Stimulated activated naive CD4-positive, alpha-beta T cell treated with Interleukin-2 at 50 U/mL for 16 hours (primary cell): ENCODE results near the gene NR2F2.

Experiments
- DNase-seq: peaks from one replicate; lab custom pipeline; 2025; lab: John Stamatoyannopoulos, UW

The NR2F2 gene

DNA sequence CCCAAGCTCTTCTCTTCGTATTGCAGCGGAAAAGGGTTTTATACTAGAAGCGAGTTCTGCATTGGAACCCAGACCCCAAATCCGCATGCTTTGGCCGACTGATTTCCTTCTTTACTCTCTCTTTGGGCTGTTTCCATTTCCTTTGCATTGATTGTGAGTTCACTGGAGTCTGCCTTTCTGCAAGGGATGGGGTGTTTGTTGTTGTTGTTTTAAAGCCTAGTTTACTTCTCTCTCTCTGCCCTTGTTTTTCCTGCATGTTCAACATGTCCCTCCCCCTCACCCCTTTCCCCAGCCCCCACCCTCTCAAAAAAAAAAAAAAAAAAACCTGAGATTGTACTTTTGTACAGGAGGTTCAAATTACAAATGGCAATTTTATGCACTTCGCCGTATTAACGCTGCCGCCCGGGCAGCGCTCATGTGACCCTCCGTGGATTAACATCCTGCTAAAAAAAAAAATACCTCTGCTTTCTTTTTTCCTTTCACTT lies 2.2 kb downstream of the NR2F2 start:
- no peak for DNase-seq

DNA sequence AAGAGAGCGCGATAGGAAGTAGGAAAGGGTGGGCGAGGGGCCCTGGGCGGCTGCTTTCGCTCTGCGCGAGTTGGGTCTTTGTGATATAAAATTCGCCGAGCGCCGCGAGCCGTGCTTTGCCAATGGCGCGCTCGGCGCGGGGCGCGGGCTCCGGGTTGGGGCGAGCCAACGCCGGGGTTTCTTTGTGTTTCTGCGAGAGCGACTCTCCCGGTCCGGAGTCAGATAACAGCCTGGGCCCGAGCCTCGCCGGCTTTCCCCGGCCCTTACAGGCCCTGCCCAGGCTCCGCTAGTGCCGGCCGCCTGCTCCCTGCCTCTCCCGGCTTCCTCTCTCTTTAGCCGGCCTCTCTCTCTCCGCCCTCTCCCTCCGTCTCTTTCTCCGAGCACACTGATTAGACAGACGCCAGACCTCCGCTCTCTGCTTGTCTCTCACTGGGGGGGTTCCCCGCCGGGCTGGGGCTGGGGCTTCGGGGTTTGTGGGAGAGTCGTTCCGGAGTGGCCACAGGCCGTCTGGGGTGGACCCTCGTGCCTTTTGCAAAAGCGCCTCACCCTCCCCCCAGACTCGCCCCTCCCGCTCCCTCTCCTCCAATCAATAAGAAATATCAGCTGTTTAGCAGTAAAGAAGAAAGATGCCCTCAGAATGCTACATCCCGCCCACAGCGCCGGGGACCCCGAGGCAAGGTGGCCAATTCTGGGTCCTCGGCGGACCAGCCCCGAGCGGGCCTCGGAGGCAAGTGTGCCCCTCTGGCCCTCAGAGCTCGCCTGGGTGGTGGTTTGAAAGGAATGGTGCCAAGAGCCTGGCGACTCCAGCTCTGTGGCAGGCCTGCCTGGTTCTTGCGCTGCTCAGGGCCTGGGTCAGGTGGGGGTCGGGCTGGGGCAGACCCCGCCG lies 2.9 kb downstream of the NR2F2 start:
- DNase-seq = no peak

DNA sequence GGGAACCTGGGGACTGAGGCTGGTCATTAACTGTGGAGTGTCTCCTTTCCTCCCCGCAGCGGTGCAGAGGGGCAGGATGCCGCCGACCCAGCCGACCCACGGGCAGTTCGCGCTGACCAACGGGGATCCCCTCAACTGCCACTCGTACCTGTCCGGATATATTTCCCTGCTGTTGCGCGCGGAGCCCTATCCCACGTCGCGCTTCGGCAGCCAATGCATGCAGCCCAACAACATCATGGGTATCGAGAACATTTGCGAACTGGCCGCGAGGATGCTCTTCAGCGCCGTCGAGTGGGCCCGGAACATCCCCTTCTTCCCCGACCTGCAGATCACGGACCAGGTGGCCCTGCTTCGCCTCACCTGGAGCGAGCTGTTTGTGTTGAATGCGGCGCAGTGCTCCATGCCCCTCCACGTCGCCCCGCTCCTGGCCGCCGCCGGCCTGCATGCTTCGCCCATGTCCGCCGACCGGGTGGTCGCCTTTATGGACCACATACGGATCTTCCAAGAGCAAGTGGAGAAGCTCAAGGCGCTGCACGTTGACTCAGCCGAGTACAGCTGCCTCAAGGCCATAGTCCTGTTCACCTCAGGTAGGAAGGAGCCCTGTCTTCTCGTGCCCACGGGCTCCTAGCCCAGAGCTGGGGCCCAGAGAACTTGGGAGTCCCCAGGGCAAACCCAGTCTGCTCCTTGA lies 3.7 kb downstream of the NR2F2 start:
- no peak for DNase-seq

DNA sequence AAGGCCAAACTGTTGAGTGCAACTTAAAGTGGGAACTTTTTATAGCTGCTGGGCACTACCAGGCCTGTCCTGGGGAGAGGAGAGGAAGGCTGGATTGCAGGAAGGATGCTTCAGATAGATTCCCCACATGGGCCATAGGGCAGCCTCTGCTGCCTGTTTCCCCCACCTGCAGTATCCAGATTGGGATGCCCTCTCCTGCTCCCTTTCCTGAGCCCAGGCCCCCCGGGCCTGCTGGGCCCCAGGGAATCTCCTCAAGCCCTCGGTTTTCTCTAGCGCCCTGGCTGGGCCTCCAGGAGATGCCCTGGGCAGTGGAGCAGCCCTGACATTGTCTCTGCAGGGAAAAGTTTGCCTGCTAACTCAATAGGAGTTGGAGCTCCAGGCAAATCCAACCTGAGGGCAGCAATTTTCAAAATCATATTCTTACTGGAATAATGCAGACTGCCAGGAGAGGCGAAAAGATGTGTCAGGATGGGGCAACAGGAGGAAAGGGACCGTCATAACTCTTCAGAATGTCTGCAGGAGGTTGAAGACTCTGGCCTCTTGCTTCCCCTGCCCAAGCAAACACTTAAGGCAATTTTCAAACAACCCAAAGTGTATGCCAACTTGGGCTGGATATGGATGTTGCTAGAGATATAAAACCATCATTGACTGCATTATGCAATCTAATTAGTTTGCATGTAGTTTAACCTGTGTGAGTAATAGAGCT lies 4.4 kb downstream of the NR2F2 start:
- DNase-seq = no peak

DNA sequence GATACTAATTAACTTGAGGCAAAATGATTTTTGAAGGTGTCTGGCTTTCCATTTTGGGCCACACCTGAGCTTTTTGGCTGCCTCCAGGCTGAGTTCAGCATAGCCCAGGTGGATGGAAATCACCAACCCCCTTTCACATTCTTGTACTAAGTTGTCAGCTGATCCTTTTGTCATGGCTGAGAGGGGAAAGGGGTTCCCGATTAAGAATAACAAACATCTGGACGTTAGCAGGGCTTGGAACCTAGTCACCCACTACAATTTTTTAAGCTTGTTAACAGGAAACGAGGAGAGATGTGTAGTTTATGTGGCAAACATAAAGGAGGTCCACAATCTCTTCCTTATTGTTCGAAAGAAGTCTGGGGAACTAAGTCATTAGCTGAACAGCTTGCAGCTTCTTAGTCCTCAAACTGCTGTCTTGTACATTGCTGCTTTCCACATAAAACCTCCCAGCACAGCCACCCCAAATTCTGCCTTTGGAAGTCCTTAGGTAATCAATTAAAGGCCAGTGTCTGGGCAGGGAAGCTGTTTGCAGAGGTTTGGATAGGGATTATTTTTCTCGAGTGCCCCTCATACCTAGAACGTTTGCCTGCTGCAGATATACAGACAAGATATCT lies 5.0 kb downstream of the NR2F2 start:
- DNase-seq = no peak

DNA sequence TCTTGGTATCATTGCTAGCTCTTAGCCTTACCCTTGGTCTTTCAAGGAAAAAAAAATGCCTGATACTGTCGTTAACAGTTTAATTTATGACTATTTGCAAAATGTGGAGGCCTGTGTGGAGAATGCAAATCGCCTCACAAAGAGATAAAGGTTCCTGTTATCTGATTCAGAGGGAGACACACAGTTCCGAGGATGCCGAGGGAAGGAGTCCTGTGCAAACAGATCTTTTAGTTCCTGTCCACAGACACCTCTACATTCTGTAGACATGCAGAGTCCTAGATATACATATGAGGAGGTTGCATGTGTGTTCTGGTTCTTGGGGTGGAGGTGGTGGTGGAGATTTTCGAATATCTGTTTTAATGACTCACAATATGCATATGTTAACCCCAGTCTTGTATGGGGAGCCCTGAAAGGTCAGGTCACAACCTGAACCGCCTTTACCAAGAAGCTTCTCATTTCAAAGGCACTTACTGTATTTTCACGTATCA lies 5.7 kb downstream of the NR2F2 start:
- no peak for DNase-seq

DNA sequence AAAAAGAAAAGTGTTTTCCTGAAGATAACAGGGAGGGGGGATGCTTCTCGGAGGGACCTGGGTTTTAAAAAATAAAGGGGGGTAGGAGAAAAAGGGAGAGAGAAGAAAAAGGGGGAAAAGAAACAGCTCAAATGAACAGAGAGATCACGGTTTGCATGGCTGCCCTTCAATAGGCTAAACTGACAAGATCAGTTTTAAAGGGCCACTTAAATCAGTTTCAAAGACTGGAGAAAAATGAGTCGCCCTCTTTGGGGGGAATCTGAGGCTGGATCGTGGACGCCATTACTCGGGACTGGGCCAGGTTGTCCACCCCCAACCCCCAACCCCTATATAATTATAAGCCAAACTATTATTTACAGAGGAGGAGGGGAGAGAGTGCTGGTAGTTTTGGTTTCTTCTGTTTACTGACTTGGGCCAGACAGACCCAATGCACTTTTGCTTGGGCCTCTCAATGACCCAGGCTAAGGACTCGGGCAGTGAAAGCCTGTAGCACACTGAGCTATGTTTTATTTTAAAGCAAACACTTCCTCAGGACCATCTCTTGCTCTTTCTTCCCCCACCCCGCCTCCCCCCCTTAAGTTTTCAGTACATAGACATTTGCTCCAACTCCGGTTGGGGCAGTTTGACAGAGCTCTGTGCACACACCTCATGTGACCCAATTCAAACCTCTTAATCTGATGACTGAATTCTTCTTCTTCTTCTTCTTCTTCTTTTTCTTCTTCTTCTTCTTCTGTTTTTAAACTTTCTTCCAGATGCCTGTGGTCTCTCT lies 6.3 kb downstream of the NR2F2 start:
- DNase-seq = no peak

DNA sequence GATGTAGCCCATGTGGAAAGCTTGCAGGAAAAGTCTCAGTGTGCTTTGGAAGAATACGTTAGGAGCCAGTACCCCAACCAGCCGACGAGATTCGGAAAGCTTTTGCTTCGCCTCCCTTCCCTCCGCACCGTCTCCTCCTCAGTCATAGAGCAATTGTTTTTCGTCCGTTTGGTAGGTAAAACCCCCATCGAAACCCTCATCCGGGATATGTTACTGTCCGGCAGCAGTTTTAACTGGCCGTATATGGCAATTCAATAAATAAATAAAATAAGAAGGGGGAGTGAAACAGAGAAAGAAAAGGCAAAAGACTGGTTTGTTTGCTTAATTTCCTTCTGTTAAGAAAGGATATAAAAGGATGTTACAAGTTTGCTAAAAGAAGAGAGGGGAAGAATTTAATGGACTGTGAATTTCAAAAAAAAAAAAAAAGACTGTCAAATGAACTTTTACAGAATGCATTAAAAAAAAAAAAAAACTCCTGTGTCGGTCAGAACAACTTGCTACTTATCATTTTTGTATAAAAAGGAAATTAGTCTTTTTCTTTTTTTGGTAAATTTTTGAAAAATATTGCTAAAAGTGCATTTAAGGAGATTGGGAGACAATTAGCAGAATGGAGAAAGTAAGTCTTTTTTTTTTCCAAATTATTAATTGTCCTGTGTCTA lies 7.0 kb downstream of the NR2F2 start:
- DNase-seq = no peak

DNA sequence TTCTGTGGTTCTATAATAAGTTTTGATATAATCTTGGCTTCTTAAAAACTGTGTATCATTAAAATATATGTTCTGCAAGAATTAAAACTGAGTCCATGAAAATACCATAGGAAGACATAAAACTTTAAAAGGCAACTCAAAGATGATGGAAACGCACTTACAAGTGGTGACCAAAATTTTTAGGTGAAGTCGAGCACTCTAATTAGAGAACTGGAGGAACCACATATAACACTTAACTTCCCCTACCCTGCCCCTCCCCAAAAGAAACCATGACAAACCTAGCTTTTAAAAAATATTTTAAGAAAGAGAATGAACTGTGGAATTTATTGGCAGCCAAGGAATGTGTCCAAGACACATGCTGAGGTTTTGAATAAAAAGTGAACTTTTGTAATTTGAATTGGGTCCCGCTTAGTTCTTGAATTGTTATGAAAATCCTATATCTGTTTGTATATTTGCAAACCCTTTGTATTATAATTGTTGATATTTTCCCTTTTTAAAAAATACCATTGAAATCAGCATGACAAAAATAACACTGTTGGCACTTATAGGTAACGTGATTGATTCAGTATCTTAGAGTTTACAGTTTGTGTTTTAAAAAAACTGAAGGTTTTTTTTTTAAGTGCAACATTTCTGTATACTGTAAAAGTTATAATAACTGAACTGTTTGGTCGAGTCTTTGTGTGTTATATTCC lies 7.7 kb downstream of the NR2F2 start:
- no peak for DNase-seq

DNA sequence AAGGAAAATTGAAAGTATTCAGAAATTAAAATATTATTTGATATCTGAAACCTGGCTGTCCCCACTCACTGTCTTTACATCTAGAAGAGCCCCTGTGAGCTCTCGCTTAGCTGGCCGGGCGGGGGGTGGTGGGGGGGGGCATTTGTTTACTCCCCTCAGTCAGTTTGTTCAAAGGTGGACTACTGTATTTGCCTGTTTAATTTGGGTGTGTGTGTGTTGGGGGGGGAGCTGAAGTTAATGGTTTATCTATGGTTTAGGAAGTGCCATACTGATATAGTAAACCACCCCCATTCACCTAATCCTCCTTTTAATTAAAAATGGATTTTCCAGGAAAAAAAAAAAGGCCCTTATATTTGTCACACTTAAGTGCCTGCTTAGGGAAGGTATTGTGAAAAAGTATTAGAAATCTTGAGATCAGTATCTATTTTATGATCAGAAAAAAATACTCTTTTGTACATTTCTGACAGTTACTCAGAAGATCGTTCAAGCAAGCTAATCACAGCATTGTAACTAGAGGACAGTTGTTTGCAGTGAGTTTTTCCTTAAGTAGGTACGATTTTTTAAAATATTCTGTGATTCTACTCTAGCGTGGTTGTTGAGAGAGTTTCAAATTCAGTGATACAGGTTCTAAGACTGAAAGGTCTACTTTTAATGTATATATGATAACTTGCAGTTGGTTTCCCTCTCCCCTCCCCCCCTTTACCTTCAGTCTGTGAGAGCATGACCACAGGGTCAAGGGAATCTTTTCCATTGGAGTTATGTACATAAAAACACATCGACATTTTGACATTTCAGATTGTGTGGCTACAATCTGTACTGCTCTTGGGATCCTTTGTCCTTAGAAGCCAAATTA lies 8.5 kb downstream of the NR2F2 start:
- no peak for DNase-seq

DNA sequence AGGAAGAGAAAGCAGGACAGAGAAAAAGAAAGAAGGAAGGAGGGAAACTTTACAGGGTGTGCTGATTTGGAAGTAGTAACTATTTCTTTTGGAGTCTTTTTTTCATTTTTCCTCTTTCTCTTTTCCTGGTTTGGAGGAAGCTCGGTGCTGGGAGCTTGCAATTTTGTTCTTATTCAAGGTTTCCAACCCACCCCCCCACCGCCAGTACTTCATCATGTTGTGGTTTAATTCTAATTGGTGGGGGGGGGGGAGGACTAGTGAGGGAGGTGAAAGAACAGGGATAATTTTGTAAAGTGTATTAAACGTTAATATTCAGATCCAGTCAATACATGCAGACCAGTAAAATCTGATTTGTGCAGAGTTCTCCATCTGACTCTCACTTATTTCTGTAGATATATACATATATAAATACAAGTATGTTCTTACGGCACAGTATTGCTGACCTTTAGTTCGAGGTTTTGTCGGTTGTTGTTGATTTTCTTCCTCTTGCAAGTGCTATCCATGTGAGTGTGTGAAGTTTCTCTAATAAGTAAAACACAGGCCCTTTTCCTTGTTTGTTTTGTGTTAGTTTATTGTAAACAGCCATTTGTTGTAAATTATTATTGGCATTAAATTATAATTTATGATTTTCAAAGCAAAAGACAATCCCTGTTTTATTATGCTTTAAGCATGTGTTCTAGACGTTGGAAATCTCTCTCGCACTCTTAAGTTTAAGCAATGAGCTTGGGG lies 9.3 kb downstream of the NR2F2 start:
- DNase-seq = no peak

DNA sequence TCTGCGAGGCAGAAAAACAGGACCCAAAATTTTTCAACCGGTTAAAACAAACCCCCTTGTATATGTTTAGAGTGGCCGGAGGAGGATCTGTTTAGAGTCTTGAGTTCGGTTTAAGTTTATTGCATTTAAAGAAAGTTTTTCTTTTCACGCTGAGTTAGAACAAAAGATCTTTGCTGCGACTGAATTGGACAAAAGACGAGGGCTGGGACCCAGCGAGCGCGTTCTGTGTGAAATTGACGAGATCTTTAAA lies 9.8 kb downstream of the NR2F2 start:
- DNase-seq = no peak

DNA sequence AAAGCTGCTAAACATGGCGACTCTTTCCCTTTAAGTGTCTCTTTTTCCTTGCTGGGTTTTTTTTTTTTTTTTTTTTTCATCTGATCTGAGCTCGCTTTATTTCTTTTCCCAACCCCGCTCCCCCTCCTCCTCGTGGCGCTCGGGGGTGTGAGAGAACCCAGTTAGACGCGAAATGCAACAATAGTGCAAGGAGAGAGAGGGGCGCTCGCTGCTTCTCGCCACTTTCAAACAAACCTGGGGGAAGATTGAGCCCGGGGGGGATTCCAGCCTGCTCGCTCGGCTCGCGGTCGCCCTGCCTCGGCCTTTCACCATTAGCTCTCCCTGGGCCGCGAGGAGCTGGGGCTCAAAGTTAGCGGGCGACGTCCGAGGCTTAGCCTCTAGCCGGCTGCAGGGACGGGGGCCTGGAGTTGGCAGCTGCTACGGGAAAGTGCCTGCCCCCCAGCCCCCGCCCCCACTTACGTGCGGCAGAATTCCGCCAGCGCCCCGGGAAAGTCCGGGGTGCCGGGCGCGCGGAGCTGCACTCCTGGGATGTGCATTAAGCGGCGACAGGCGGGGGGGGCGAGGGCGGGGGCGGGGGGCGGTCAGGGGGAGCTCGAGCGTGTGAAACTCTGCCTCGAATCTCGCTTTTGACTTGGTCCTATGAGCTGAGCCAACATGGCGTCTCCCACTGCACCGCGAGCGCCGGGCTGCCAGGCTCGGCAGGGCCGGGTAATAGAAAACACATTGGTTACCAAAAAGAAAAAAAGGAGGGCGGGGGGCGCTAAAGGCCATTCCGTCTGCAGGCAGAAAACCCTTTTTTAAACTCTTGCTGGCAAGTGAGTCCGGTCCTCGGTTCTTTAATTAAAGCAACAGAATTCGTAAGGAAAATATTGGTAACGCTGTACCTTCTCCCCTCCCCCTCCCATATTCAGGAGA lies 10.4 kb downstream of the NR2F2 start:
- no peak for DNase-seq

DNA sequence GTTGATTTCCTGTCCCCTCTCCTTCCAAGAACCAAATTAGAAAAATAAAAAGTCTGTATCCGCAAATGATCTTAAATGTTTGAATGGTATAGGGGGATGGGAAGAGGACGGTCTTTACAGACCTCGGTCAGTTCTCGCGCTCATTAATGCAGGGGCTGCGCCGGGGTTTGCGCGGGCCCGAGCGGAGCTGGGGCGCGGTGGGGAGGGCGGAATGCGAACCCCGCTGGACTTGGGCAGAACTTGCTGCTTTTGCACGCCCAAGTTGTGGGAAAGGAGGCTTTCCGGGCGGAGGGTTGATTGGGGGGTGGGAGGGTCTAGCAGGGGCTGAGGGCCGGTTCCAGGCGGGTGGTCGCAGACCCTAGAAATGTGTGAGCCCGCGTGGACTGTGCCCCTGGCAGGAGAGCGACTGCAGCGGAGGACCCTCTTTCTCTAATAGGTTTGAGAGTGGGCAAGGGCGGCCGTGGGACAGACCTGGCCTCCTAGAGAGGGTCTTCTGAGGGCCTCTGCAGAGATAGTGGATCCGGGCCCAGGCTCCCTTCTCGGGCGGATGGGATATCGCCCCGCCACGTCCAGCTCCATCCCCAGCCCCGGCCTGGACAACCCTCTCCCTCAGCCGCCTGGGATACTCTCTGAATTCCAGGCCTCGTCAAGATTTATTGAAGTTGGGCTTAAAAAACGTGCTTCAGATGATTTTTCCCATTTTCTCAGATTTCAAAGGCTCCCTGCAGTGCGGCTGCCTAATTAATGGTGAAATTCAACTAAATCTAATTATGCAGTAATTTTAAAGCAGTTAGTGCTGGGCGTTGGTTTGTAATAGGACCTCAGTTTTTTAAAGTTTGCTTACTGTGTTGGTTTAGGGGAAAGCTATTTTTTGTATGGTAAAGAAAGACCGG lies 11.3 kb downstream of the NR2F2 start:
- DNase-seq = no peak

DNA sequence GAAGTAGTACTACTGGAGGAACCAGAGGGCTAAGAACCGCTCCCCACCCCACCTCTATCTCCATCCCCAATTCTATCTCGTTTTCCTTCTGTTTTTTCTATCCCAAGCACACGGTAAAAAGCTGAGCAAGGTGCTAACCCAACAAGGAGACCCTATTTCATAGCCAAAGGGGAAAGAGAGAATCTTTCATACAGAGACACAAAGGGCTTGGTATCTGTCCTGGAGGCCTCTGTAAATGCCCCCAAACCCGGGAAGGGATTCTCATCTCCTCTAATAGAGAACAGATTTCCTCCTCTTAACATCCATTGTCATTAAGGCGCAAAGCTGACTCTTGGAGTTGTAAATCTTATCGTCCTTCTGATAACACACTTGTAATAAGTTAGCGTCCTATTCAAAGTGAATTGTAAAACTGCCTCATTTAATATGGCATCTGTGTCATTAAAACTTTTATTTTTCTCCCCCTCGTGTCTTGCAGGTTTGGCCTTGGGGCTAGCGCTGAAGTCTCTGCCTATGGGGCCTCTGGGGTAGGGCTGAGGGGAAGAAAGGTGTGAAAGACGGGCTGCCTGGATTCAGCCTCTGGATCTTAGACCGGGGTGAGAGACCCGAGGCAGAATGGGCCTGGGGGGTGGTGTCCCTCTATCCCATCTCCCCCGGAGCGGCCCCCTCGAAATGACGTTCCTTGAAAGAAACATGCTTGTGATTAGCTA lies 12.1 kb downstream of the NR2F2 start:
- DNase-seq = no peak
